ENCODE measurements around the gene HOXC11. TPM values are rescaled to one million over a fixed set of nuclear protein-coding genes. Genes with fewer than 3 reads are reported as not detected.

Gene HOXC11
- total and polyA plus RNA-seq, 2 experiments from 2014 or later, result not detected

- TF ChIP-seq ZNF462 (CRISPR knock-in tag; IDR thresholded peaks at IDR 0.05), result no peak
Observed at GRCh38 chr12:53980802-53981496, 8.0 kb downstream of the HOXC11 start (continued).

GRCh38 chr12:53981634-53982565 lies 9.0 kb downstream of the HOXC11 start:
- Mint-ChIP-seq H3K27me3 (ENCODE audit: insufficient read depth, low read depth, poor library complexity) (peaks cover 100% of the 10 kb centered on the region), H3K4me1 (peaks cover 34% of the 10 kb centered on the region), H3K27ac (no peak overlapping the region), H3K36me3 (ENCODE audit: low read depth) (no peaks in the 10 kb centered on the region; the same call in 2 of the 3 replicates), H3K4me3 (no peak overlapping the region), H3K9me3 (peaks cover 1% of the 10 kb centered on the region; the same call in 2 of the 3 replicates)
- H2AFZ ChIP-seq, result no peak overlapping the region
- no peaks in the 10 kb centered on the region for H3K36me3 ChIP-seq (ENCODE audit: insufficient read depth)
- no peaks in the 10 kb centered on the region for H3K79me2 ChIP-seq (replicated peaks; ENCODE audit: insufficient read depth)
- TF ChIP-seq JUNB (IDR thresholded peaks at IDR 0.05; ENCODE audit: unreplicated experiment) (no peak), EZH2phosphoT487 (IDR thresholded peaks at IDR 0.05; ENCODE audit: unreplicated experiment) (peak; percentile 84), EZH2 (IDR thresholded peaks at IDR 0.05; ENCODE audit: low read depth, unreplicated experiment) (peak; percentile 98), CTCF (conservative IDR thresholded peaks at IDR 0.05; ENCODE audit: low read depth in 2 of 2) (0 out of 4 replicates have a peak, but pooled peaks of 1 of the 2 experiments have one; percentile 5)
- no peak overlapping the region for H3K27ac ChIP-seq (ENCODE audit: low read depth)
- H3F3A ChIP-seq (replicated peaks; ENCODE audit: low read depth), result peaks cover 45% of the 10 kb centered on the region
- peaks cover 36% of the 10 kb centered on the region for H4K20me1 ChIP-seq (replicated peaks; ENCODE audit: insufficient read depth)
- peaks cover 61% of the 10 kb centered on the region for H3K4me1 ChIP-seq (ENCODE audit: insufficient read depth)
- H3K4me3 ChIP-seq, result no peak overlapping the region
- H3K4me2 ChIP-seq, result peak overlapping the region; percentile 12
- H3K9me2 ChIP-seq (ENCODE audit: insufficient read depth), result no peaks in the 10 kb centered on the region
- peak; percentile 64 for DNase-seq (ENCODE audit: low spot score)
- H3K27me3 ChIP-seq (ENCODE audit: insufficient read depth), result peaks cover 98% of the 10 kb centered on the region
- ATAC-seq, result peak; percentile 8

Measured in GM23338 (cell line).